SK-N-SH (cell line): Measurements from ENCODE around the gene MGLL. TPM values are rescaled to one million over a fixed set of nuclear protein-coding genes. Genes with fewer than 3 reads are reported as not detected.

ENCODE experiments used
- CTCF ChIA-PET: fragments of 300-600, 350-600 bp; formaldehyde crosslinking; extraction: SDS; loops from one replicate; lab custom pipeline; 2021; lab: Yijun Ruan, JAX
- POLR2A ChIA-PET: fragments of 350-600 bp; sonication (Branson Sonifier 250); formaldehyde crosslinking; extraction: SDS; loops from one replicate; lab custom pipeline; 2020; ENCODE audit warnings: antibody characterized with exemption, inconsistent platforms; lab: Yijun Ruan, JAX
- DNase-seq: peaks from one replicate; pipeline ENCODE4 v3.0.0; 2012
- H2AFZ ChIP-seq: fragments of 200-600 bp; sonication (generic); 2 replicates; pipeline ENCODE4 v1.8.1; 2016; ENCODE audit warnings: antibody characterized with exemption, mild to moderate bottlenecking, low read depth
- H3F3A ChIP-seq: fragments of 200-600 bp; sonication (generic); replicated peaks from 2 replicates; pipeline ENCODE3; 2016; ENCODE audit warnings: antibody characterized with exemption, mild to moderate bottlenecking; ENCODE audit not compliant: insufficient read depth
- H3K27ac ChIP-seq, 2 experiments: fragments of 200-500 bp in 1 of 2; fragments of 200-600 bp in 1 of 2; sonication (Bioruptor generic) in 1 of 2; sonication (generic), shearing (Covaris generic) in 1 of 2; 2 replicates each; pipeline versions ENCODE4 v1.5.1 to v1.6.1; 2014 to 2016; ENCODE audit warnings: low read depth in 2 of 2, inconsistent platforms in 1 of 2, low read length in 1 of 2, mild to moderate bottlenecking in 1 of 2, mixed read lengths in 1 of 2
- H3K27me3 ChIP-seq: fragments of 200-600 bp; sonication (generic), shearing (Covaris generic); 2 replicates; pipeline ENCODE4 v1.6.1; 2016; ENCODE audit warnings: mixed run types; ENCODE audit not compliant: insufficient read depth
- H3K36me3 ChIP-seq, 2 experiments: fragments of 200-500 bp in 1 of 2; fragments of 200-600 bp in 1 of 2; sonication (Bioruptor generic) in 1 of 2; sonication (generic) in 1 of 2; replicated peaks in 1 of 2; 2 replicates each; pipeline versions ENCODE3 to v1.5.1; 2014 to 2016; ENCODE audit warnings: low read length in 1 of 2, mild to moderate bottlenecking in 1 of 2; ENCODE audit not compliant: insufficient read depth in 2 of 2, control insufficient read depth in 1 of 2
- H3K4me1 ChIP-seq, 2 experiments: fragments of 200-500 bp in 1 of 2; fragments of 200-600 bp in 1 of 2; sonication (Bioruptor generic) in 1 of 2; sonication (generic), shearing (Covaris generic) in 1 of 2; 2 replicates each; pipeline versions ENCODE4 v1.5.1 to v1.6.1; 2014 to 2016; ENCODE audit warnings: low read depth in 1 of 2, low read length in 1 of 2, mixed run types in 1 of 2; ENCODE audit not compliant: insufficient read depth in 2 of 2, control insufficient read depth in 1 of 2
- H3K4me2 ChIP-seq: fragments of 200-600 bp; sonication (generic), shearing (Covaris generic); 2 replicates; pipeline ENCODE4 v1.6.1; 2017; ENCODE audit warnings: mixed run types
- H3K4me3 ChIP-seq, 2 experiments: fragments of 200-500 bp in 1 of 2; fragments of 200-600 bp in 1 of 2; sonication (Bioruptor generic) in 1 of 2; sonication (generic), shearing (Covaris generic) in 1 of 2; 2 replicates each; pipeline versions ENCODE4 v1.5.1 to v1.8.1; 2014 to 2016; ENCODE audit warnings: low read depth in 2 of 2, inconsistent platforms in 1 of 2, low read length in 1 of 2, mild to moderate bottlenecking in 1 of 2, mixed read lengths in 1 of 2, moderate library complexity in 1 of 2
- H3K79me2 ChIP-seq: fragments of 200-600 bp; sonication (generic); 2 replicates; pipeline ENCODE4 v1.8.1; 2017; ENCODE audit warnings: mild to moderate bottlenecking; ENCODE audit not compliant: insufficient read depth
- H3K9ac ChIP-seq: fragments of 200-600 bp; sonication (generic); 2 replicates; pipeline ENCODE4 v1.6.1; 2017; ENCODE audit warnings: mixed run types
- H3K9me2 ChIP-seq: fragments of 200-600 bp; sonication (generic); 2 replicates; pipeline ENCODE4 v1.6.1; 2017; ENCODE audit warnings: mixed run types
- H3K9me3 ChIP-seq: fragments of 200-600 bp; sonication (generic); 2 replicates; pipeline ENCODE4 v1.6.1; 2017; ENCODE audit warnings: mixed run types, mild to moderate bottlenecking, moderate library complexity
- H4K20me1 ChIP-seq: fragments of 200-600 bp; sonication (generic); 2 replicates; pipeline ENCODE4 v1.6.1; 2017; ENCODE audit warnings: mild to moderate bottlenecking, mixed run types; ENCODE audit not compliant: insufficient read depth
- EP300 ChIP-seq, 2 experiments: IDR thresholded peaks; 2 replicates each; pipeline versions ENCODE4 v1.4.0 to v1.6.1; 2012; ENCODE audit warnings: borderline replicate concordance in 1 of 2, low read depth in 1 of 2, low read length in 1 of 2
- FOSL2 ChIP-seq: IDR thresholded peaks from 2 replicates; pipeline ENCODE4 v1.4.0; 2012; ENCODE audit warnings: low read depth, mild to moderate bottlenecking, moderate library complexity, borderline replicate concordance
- GABPA ChIP-seq: IDR thresholded peaks from 2 replicates; pipeline ENCODE4 v1.4.0; 2012; ENCODE audit warnings: low read depth, mild to moderate bottlenecking
- GATA2 ChIP-seq: sonication (generic); formaldehyde crosslinking; IDR thresholded peaks from 2 replicates; pipeline ENCODE4 v1.5.0; 2020; ENCODE audit warnings: mild to moderate bottlenecking, missing genetic modification reagents
- IRF3 ChIP-seq: fragments of 150-350 bp; IDR thresholded peaks from 2 replicates; pipeline ENCODE4 v1.6.1; 2016; ENCODE audit warnings: mild to moderate bottlenecking, low read depth, low read length
- MAX ChIP-seq: IDR thresholded peaks from 2 replicates; pipeline ENCODE4 v1.4.0; 2012; ENCODE audit warnings: low read depth
- MEF2A ChIP-seq: IDR thresholded peaks from 2 replicates; pipeline ENCODE4 v1.4.0; 2012; ENCODE audit warnings: low read depth, borderline replicate concordance
- MXI1 ChIP-seq: IDR thresholded peaks from 2 replicates; pipeline ENCODE4 v1.6.1; 2012; ENCODE audit warnings: mild to moderate bottlenecking, low read depth, low read length, improper control_type of control experiment
- NFIC ChIP-seq: IDR thresholded peaks from 2 replicates; pipeline ENCODE4 v1.4.0; 2012; ENCODE audit warnings: borderline replicate concordance
- TCF12 ChIP-seq: IDR thresholded peaks from 2 replicates; pipeline ENCODE4 v1.4.0; 2012
- USF1 ChIP-seq: IDR thresholded peaks from 2 replicates; pipeline ENCODE4 v1.4.0; 2012; ENCODE audit warnings: low read depth, borderline replicate concordance
- YY1 ChIP-seq: IDR thresholded peaks from 2 replicates; pipeline ENCODE4 v1.4.0; 2012; ENCODE audit warnings: low read depth, mild to moderate bottlenecking
- WGBS: methylation state at CpG from one replicate; pipeline ENCODE4 v1.1.6; 2017; ENCODE audit warnings: low lambda C conversion rate; 5-methylcytosine and 5-hydroxymethylcytosine counted together
- polyA plus RNA-seq, 3 experiments: library from polyadenylated mRNA; depleted of rRNA; stranded (reverse); fragments of >200 nt; gene quantifications; 2 replicates each; pipeline ENCODE4 v1.2.3, GENCODE V29; 2012
- TF ChIP-seq, protein P1 (sequence below): IDR thresholded peaks from 2 replicates; pipeline ENCODE4; 2012
- TF ChIP-seq, protein P2 (sequence below): fragments of 200-600 bp; sonication (generic); IDR thresholded peaks from 2 replicates; pipeline ENCODE4 v1.6.1; 2017; ENCODE audit warnings: antibody characterized with exemption, mild to moderate bottlenecking, moderate library complexity

The MGLL gene
- polyA plus RNA-seq, 1 of the 3 experiments (the other 2 are of a cell fraction) = 2.2 TPM

- no peak for DNase-seq
- no peaks in the 10 kb centered on the region for H3K79me2 ChIP-seq
- ChIA-PET CTCF (interaction anchor here (0.6 to 1.9 kb wide), 7 partner anchors 12 to 891 kb away, joined by 3 to 11 read pairs (median 4); no protein-coding TSS in a partner anchor), POLR2A (interaction anchor here (0.6 to 0.8 kb wide), 2 partner anchors 41 to 78 kb away, joined by 3 to 4 read pairs; partner anchors contain the start of gene MGLL)
- peaks cover 11 to 39% of the 10 kb centered on the region in 2 experiments for H3K4me1 ChIP-seq
- H4K20me1 ChIP-seq = no peaks in the 10 kb centered on the region
- no peak overlapping the region for H3K4me2 ChIP-seq
- no peak for TF ChIP-seq GABPA
- TF ChIP-seq MXI1 = no peak
- TF ChIP-seq, protein P1, sequence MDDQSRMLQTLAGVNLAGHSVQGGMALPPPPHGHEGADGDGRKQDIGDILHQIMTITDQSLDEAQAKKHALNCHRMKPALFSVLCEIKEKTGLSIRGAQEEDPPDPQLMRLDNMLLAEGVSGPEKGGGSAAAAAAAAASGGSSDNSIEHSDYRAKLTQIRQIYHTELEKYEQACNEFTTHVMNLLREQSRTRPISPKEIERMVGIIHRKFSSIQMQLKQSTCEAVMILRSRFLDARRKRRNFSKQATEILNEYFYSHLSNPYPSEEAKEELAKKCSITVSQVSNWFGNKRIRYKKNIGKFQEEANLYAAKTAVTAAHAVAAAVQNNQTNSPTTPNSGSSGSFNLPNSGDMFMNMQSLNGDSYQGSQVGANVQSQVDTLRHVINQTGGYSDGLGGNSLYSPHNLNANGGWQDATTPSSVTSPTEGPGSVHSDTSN = no peak
- TF ChIP-seq IRF3 = no peak
- TF ChIP-seq MEF2A = no peak
- no peak for TF ChIP-seq TCF12
- TF ChIP-seq MAX = no peak
- TF ChIP-seq, protein P2, sequence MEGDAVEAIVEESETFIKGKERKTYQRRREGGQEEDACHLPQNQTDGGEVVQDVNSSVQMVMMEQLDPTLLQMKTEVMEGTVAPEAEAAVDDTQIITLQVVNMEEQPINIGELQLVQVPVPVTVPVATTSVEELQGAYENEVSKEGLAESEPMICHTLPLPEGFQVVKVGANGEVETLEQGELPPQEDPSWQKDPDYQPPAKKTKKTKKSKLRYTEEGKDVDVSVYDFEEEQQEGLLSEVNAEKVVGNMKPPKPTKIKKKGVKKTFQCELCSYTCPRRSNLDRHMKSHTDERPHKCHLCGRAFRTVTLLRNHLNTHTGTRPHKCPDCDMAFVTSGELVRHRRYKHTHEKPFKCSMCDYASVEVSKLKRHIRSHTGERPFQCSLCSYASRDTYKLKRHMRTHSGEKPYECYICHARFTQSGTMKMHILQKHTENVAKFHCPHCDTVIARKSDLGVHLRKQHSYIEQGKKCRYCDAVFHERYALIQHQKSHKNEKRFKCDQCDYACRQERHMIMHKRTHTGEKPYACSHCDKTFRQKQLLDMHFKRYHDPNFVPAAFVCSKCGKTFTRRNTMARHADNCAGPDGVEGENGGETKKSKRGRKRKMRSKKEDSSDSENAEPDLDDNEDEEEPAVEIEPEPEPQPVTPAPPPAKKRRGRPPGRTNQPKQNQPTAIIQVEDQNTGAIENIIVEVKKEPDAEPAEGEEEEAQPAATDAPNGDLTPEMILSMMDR = no peak
- no peak for TF ChIP-seq EP300 (IDR thresholded peaks at IDR 0.05; ENCODE audit: borderline replicate concordance in 1 of 2, low read depth in 1 of 2, low read length in 1 of 2)
- no peak for TF ChIP-seq YY1
- TF ChIP-seq NFIC = no peak
- no peak for TF ChIP-seq FOSL2
- TF ChIP-seq GATA2 (CRISPR knock-in tag) = no peak
- TF ChIP-seq USF1 = no peak
- H3K27me3 ChIP-seq = no peaks in the 10 kb centered on the region
- H3K9me2 ChIP-seq = no peaks in the 10 kb centered on the region
- peak overlapping the region in 1 of 2 experiments; percentile 83; a peak in 2 of 4 replicates for H3K27ac ChIP-seq
- H3K4me3 ChIP-seq = no peak overlapping the region
- no peak overlapping the region for H2AFZ ChIP-seq
- WGBS = 87% methylated on average over 15 of the region's 15 CpGs
- H3K9me3 ChIP-seq = no peaks in the 10 kb centered on the region
- H3K36me3 ChIP-seq = no peaks in the 10 kb centered on the region
- H3F3A ChIP-seq = no peaks in the 10 kb centered on the region
- no peak overlapping the region for H3K9ac ChIP-seq
Measured at GRCh38 chr3:127743351-127744252, 78.7 kb downstream of the MGLL start.
